Cerebellar nuclear complex (tissue), 1 donor: ENCODE data around the gene TMCO2.
"Not testable (repeated sequence)": the region's sequence is repeated elsewhere in the genome, so short reads cannot be mapped to it uniquely, and the experiment has no call there.

Source experiments
- DNase-seq, 2 experiments: peaks; one replicate each; lab custom pipeline; 2025; lab: John Stamatoyannopoulos, UW

TMCO2 gene

DNA sequence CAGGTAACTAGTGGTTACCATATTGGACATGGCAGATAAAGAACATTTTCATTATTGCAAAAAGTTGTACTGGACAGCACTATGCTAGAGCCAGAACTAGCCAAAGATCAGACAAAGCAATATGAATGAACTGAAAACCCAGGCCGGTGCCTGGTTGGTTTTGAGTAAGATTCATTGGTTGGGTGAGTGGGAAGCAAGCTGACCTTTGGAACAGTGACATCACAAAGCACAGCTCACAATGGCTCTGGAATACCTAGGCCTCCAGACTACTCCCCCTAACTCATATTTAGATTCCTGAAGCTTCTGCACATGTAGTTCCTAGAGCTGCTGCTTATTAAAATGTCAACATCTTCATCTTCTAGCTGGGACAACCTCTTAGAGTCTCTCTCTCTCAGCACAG is at the start of gene TMCO2:
TMCO2 (plus strand) TSS at position 283 of the 400 bp plus-strand sequence; CDS start at position 340, 57 bp downstream.
- no peak for DNase-seq

DNA sequence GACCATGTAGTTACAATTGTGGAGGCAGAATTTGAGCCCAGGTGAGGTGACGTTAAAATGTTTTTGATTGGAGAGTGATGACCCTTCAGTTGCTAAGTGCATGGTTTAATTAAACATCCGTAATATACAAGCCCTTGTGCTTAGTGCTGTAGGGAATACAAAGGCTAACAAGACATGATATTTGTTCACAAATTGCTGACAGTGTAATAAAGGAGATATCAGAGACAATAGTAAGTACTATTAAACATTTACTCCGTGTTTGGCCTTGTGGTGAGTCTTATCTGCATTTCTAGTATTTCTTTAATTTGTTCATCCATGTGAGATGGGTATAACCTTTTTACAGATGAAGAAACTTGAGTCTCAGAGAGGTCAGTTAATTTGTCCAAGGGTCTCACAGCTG is 48.6 kb upstream of the TMCO2 start:
- no peak for DNase-seq

DNA sequence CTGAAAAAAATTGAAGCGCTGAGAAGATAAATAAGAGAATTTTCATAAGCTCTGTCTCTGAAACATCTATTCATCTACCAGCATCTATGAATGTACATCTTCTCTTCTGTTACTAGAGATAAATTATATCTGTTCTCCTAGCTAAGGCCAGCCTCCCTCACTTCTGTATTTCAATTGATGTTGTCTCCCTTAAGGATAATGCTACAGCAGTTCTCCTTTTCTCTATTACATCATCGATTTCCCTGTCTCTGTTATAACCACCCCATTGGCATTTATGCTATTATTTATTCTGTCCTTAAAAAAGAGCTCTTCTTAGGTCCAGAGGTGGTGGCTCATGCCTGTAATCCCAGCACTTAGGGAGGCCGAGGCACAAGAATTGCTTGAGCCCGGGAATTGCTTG is 42.9 kb upstream of the TMCO2 start:
- no peak for DNase-seq

DNA sequence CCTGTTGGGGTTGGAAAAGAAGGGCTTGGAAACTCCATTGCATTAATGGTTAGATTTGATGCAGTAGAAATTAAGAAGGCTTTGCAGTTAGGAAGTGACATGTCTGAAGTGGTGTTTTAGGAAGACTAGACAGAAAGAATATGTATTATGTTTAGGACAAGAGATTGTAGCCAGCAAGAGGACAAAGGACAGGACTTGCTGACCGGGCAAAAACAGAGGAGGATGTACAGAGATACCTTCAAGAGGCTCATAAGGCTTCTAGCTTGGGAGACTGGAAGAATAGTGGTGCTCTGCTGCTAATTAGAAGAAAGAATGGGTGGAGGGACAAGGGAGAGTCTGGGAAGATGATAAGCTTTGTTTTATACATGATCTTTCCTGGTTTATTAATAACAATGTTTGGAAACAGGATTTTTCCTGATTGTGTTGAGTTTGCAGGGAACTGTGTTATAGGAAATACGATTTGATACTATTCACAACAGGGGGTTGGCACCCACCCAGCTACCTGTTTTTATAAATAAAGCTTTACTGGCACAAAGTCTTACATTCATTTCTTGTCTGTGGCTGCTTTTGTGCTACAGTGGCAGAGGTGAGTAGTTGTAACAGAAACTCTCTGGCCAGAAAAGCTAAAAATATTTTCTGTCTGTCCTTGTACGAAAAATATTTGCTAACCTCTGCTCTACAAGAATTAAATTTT is 37.1 kb upstream of the TMCO2 start:
- DNase-seq: no peak

DNA sequence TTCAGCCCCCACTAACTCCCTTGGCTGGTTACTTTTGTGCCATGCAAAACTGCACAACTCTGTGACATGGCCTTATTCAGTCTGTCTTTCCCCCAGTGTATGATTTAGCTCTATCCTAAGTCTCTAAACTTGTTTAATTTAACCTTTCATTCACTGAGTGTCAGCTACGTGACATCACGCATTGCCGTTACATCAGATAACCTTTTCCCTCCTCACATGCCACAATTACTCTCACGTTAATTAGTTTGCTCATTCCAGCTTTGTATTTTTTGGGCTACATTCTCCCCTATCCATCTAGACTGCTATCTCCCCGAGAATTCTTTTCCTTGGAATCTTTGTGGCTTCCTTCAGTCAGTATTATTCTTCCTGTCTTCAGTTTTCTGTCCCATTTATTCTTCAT is 29.4 kb upstream of the TMCO2 start:
- no peak for DNase-seq

DNA sequence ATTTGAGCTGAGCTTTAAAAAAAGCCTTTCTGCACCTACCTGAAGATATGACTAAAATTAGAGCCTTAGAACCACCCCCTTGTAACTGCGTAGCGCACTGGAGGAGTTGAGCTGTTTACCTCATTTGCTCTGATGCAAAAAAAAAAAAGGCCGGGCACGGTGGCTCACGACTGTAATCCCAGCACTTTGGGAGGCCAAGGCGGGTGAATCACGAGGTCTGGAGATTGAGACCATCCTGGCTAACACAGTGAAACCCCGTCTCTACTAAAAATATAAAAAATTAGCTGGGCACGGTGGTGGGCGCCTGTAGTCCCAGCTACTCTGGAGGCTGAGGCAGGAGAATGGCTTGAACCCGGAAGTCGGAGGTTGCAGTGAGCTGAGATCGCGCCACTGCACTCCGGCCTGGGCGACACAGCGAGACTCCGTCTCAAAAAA is 26.2 kb upstream of the TMCO2 start:
- not testable (repeated sequence) for DNase-seq

DNA sequence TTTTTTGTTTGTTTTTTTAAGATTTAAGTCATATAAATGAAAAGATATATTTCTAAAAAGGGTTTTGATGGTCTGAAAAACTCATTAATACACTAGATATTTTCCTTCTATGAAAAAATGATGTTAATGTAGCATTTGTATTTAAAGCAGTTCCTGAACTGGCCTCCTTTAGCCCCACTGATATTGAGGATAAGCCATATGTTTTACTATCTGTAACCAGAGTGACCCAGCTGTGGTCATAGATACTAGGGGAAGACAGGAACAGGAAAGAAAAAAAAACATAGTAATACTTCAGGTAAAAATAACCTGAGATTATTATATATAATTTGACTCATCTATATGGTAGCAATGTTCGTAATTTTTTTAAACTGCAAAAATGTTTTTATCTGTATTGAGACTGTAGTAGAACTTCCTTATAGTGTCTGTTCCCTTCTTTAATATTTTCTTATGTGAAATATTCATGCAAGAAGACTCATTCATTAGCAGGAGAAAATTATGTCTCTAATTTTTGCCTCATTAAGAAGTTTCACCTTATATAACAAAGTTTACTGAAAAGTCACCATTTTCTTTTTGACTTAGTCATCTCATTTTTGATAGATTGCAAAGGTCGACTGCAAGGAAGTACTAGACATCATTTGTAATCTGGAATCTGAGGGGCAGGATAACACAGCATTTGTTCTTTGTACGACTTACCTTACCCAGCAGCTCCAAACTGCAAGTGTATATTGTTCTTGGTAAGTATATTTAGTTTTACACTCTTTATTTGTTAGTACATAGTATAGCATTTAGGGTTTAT is 25.6 kb upstream of the TMCO2 start:
- DNase-seq: no peak

DNA sequence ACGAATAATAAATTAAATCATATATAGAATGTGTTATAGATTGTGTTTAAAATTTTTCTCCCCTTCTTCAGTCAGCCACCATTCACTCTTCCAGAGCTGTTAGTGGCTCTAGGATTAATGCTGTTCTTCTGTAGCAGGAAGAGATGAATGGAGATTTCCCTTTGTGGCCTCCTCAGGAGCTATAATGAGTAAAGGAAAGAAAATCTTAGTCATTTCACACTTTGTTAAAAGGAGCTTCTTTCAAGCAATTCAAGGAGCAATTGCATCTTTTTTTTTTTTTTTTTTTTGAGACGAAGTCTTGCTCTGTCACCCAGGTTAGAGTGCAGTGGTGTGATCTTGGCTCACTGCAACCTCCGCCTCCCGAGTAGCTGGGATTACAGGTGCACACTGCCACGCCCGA is 23.7 kb upstream of the TMCO2 start:
- DNase-seq: no peak

DNA sequence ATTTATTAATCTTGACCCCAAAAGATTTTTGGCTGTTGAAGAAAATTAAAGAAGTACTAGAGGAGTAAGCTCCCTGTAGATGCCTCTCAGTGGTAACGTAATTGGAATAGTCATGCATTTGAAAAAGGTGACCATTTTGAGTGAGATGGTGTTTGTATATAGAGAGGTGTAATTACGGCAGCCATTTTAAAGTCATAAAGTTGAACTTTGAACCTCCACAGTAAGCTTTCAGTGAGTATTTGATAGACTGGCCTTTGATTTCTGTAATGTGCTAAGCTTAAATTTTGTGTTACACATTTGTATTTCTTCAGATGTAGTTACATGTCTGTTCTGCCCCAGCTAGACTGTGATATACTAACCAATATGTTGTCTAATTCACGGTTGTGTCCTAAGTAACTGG is 21.5 kb upstream of the TMCO2 start:
- DNase-seq: no peak

DNA sequence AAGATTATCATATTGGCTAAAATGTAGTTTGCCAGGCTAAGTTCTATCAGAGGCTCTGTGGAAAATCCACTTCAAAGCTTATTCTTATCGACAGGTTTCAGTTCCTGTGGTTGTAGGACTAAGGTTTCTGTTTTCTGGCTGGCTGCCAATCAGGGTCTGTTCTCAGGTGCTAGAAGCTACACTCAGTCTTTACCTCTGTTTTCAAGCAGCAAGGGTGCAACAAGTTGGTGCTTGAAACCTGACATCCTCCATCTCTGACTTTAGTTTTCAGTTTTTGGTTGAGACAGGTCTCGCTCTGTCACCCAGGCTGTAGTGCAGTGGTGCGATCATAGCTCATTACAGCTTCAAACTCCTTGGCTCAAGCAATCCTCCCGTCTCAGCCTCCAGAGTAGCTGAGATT is 15.3 kb upstream of the TMCO2 start:
- DNase-seq: no peak

DNA sequence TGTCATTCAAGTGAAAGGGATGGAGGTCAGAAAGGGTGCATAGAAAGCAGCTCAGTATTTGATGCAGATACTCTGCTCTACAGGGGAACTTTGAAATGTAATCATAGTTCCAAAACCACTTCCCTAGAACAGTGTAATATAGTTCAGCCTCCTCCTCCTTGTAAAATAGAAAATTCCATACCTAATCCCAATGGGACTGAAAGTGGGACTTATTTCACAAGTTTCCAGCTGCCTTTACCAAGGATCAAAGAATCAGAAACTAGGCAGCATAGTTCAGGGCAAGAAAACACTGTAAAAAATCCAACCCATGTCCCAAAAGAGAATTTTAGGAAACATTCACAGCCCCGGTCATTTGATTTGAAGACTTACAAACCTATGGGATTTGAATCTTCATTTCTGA is 8.1 kb upstream of the TMCO2 start:
- no peak for DNase-seq

DNA sequence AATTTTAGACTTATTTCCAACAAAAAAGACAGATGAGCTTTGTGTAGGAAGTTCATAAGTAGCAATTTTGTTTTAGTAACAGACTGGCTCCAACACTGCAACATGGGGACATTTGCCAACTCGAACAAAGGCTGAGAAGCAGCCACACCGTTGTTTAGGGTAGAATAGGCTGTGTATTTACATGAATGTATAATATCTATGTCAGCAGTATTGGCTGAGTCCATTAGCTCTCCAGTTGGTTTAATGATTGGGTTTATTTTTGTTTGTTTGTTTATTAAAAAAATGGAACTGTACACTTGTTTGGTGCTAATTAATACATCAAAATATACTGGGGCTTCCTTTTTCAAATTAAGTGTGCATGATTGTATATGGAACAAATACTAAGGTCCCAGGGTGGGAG is 7.3 kb upstream of the TMCO2 start:
- DNase-seq: no peak

DNA sequence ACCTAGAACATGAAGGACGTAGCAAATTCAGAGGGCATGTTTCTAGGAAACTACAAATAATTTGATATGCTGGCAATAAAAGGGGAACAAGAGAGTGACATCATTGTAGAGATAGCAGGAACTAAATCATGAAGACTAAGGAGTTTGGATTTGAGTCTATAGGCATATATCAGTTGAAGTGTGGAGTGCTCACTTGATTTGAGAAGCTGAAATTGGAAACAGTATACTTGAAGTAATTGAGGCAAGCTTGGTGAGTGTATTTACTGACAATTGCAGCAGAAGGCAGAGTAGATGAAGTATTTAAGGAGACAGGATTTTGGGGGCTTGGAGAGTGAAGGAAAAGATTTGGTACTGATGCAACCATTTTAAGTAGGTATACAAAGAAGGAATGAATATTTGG is 6.4 kb upstream of the TMCO2 start:
- no peak for DNase-seq

DNA sequence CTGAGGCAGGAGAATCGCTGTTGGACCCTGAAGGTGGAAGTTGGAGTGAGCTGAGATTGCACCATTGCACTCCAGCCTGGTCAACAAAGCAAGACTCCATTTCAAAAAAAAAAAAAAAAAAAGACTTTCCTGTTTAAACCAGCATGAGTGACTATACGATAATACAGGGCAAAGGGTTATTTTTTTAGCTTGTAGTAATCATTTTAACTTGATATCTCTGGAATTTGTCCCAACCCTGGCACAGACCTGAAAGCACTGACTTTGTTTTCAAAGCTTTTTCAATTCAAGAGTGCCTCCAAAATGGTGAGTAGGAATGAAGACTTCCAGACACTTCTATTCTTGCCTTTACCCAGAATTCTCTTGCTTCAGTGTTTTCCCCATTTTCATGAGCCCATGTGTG is 4.4 kb upstream of the TMCO2 start:
- no peak for DNase-seq

DNA sequence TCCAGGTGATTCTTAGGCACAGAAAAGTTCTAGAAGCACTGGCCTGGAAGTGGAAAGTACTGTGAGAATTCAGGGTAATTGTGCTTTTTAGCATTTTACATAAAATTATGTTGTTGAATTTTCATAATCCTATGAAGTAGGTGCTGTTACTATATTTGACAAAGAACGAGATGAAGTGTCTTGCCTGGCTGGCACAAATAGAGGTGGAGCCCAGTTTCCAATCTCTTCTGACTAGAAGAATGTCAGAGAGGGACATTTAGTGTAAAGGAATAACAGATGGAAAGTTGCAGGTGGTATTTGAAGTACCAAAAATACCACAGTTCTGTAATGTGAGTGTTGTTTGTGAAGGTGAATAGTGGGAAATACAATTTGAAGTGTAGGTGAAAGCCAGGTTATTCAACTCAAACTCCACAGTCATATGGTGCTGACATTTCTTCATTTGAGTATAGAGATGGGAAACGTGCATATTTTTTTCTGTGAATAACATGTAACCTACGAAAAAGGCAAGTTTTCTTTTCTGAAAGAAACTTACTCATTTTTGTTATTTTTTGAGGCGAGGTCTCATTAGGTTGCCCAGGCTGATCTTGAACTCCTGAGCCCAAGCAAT is 3.5 kb upstream of the TMCO2 start:
- no peak for DNase-seq

DNA sequence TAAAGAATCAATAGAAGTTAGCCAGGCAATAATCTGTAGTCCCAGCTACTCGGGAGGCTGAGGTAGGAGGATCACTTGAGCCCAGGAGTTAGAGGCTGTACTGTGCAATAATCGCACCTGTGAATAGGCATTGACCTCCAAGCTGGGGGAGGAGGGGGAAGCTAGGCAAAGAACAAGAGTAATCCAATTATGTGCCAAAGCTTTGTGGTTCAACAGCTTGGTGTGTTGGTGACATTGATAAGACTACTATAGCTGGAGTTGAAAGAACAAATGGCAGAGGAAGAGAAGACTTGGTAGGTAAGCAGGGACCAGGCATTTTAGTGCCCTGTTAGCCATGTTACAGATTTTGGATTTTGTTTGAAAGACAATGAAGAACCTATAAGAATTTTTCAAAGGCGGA is 2.1 kb upstream of the TMCO2 start:
- DNase-seq: no peak

DNA sequence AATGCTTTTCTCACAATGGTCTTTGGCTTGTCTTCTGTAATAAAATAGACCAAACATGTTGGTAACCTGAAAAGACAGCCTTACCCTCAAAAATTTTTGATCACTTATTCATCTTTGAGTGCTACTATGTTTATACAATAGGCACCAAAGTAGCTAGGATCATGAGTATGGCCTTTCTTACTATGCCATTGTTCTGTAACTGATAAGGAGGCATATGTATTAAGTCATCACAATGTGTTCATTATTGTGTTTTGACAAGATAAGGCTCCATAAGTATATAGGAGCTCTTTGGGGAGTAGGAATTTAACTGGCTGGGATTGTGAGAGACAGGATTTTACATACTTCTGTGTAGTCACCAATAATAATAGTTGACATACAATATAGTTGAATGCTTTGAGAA is 675 bp downstream of the TMCO2 start:
- no peak for DNase-seq

DNA sequence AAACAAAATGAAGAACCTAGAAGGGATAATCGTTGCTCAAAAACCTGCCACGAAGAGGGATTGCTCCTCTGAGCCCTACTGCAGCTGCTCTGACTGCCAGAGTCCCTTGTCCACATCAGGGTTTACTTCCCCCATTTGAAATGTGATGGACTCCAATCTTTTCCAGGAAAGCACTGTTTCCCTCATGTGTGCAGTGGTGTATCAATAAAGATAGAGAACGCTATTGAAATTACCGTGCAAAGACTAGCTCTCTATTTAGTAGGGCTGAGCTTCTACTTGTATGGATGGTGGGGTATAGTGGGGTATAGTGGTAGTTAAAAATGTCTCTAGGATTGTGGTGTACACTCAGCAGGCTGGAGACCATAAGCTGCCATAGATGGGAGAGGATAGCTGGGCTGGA is 3.7 kb downstream of the TMCO2 start:
- DNase-seq: no peak

DNA sequence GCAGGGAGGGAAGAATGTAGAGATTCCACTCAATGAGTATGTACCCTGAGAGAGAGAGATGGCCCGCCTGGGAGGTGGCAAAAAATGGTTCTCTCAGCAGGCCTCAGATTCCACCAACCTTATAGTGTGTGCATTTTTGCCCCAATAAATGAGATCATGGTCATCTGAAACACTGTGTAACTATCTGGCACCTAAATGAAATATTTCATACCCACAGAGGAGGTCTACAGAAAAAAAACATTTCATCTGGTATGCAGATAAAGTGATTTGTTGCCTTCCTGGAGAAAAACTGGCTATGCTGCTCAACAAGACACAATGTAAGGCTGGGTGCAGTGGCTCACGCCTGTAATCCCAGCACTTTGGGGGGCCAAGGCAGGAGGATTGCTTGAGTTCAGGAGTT is 4.9 kb downstream of the TMCO2 start:
- no peak for DNase-seq

DNA sequence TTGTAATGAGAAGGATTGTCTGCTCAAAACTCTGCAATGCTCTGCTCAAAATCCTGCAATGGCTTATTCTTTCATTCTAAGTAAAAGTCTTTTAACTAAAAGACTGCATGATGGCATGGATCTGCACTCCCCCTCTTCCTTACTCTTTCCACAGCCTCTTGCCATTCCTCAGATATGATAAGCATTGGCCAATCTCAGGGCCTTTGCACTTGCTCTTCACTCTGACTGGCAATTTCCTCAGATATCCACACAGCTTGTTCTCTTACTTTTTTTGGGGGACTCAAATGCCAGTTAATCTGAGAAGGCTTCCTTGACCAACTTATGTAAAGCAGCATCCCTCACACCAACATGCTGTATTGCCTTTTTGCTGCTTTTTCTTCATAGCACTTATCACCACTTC is 7.5 kb downstream of the TMCO2 start:
- DNase-seq: no peak

DNA sequence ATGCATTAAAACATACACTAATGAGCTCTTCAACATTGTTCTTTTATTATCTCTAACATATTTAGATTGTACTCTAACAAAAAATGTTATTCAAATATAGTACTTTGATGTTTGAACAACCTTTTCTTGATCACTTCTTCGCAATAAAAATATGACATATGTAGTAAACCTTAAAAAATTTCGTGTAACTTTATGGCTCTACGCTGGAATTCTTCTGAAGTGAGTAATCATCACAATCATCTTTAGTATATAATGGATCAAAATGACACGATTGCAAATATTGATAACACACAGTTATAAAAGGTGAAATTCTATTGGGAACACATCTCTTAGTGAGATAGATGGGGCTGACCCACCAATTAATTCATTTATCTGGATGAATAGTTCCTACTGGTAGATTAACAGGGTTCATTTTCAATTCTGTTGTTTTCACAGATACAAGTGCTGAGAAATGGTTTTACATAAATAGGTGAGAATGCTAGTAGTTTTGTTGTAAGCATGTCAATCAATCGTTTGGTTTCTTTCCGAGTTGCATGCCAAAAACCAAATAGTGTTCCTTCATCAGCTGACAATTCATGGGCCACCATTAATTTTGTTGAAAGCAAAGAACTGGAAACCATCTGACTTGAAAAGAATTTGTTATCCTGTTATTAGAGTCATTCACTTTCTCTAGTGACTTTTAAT is 8.8 kb downstream of the TMCO2 start:
- DNase-seq: no peak

DNA sequence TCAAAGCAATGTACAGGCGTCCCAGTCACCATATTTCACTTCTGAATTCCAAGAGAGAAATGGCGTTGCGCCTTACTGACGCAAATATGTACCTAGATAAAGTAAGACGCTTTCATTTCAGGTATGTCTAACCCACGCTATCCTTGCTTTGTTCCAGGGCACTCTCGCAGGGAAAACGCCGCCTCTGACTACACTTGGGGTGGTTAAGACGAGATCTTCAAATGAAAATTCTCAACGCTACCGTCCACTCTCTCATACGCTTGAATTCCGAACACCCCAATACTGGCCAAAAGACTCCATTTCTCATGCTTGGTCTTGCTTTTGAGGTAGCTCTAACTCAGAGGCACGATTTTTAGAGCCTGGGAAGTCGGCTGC is 9.6 kb downstream of the TMCO2 start:
- no peak for DNase-seq
